SK-N-SH (cell line): ENCODE results near the gene MIOX. TPM values are rescaled to one million over a fixed set of nuclear protein-coding genes. Genes with fewer than 3 reads are reported as not detected.

Source experiments
- CTCF ChIA-PET: fragments of 300-600, 350-600 bp; formaldehyde crosslinking; extraction: SDS; loops from one replicate; lab custom pipeline; 2021; lab: Yijun Ruan, JAX
- POLR2A ChIA-PET: fragments of 350-600 bp; sonication (Branson Sonifier 250); formaldehyde crosslinking; extraction: SDS; loops from one replicate; lab custom pipeline; 2020; ENCODE audit warnings: antibody characterized with exemption, inconsistent platforms; lab: Yijun Ruan, JAX
- DNase-seq: peaks from one replicate; pipeline ENCODE4 v3.0.0; 2012
- H2AFZ ChIP-seq: fragments of 200-600 bp; sonication (generic); 2 replicates; pipeline ENCODE4 v1.8.1; 2016; ENCODE audit warnings: antibody characterized with exemption, mild to moderate bottlenecking, low read depth
- H3F3A ChIP-seq: fragments of 200-600 bp; sonication (generic); replicated peaks from 2 replicates; pipeline ENCODE3; 2016; ENCODE audit warnings: antibody characterized with exemption, mild to moderate bottlenecking; ENCODE audit not compliant: insufficient read depth
- H3K27ac ChIP-seq, 2 experiments: fragments of 200-500 bp in 1 of 2; fragments of 200-600 bp in 1 of 2; sonication (Bioruptor generic) in 1 of 2; sonication (generic), shearing (Covaris generic) in 1 of 2; 2 replicates each; pipeline versions ENCODE4 v1.5.1 to v1.6.1; 2014 to 2016; ENCODE audit warnings: low read depth in 2 of 2, inconsistent platforms in 1 of 2, low read length in 1 of 2, mild to moderate bottlenecking in 1 of 2, mixed read lengths in 1 of 2
- H3K27me3 ChIP-seq: fragments of 200-600 bp; sonication (generic), shearing (Covaris generic); 2 replicates; pipeline ENCODE4 v1.6.1; 2016; ENCODE audit warnings: mixed run types; ENCODE audit not compliant: insufficient read depth
- H3K36me3 ChIP-seq, 2 experiments: fragments of 200-500 bp in 1 of 2; fragments of 200-600 bp in 1 of 2; sonication (Bioruptor generic) in 1 of 2; sonication (generic) in 1 of 2; replicated peaks in 1 of 2; 2 replicates each; pipeline versions ENCODE3 to v1.5.1; 2014 to 2016; ENCODE audit warnings: low read length in 1 of 2, mild to moderate bottlenecking in 1 of 2; ENCODE audit not compliant: insufficient read depth in 2 of 2, control insufficient read depth in 1 of 2
- H3K4me1 ChIP-seq, 2 experiments: fragments of 200-500 bp in 1 of 2; fragments of 200-600 bp in 1 of 2; sonication (Bioruptor generic) in 1 of 2; sonication (generic), shearing (Covaris generic) in 1 of 2; 2 replicates each; pipeline versions ENCODE4 v1.5.1 to v1.6.1; 2014 to 2016; ENCODE audit warnings: low read depth in 1 of 2, low read length in 1 of 2, mixed run types in 1 of 2; ENCODE audit not compliant: insufficient read depth in 2 of 2, control insufficient read depth in 1 of 2
- H3K4me2 ChIP-seq: fragments of 200-600 bp; sonication (generic), shearing (Covaris generic); 2 replicates; pipeline ENCODE4 v1.6.1; 2017; ENCODE audit warnings: mixed run types
- H3K4me3 ChIP-seq, 2 experiments: fragments of 200-500 bp in 1 of 2; fragments of 200-600 bp in 1 of 2; sonication (Bioruptor generic) in 1 of 2; sonication (generic), shearing (Covaris generic) in 1 of 2; 2 replicates each; pipeline versions ENCODE4 v1.5.1 to v1.8.1; 2014 to 2016; ENCODE audit warnings: low read depth in 2 of 2, inconsistent platforms in 1 of 2, low read length in 1 of 2, mild to moderate bottlenecking in 1 of 2, mixed read lengths in 1 of 2, moderate library complexity in 1 of 2
- H3K79me2 ChIP-seq: fragments of 200-600 bp; sonication (generic); 2 replicates; pipeline ENCODE4 v1.8.1; 2017; ENCODE audit warnings: mild to moderate bottlenecking; ENCODE audit not compliant: insufficient read depth
- H3K9ac ChIP-seq: fragments of 200-600 bp; sonication (generic); 2 replicates; pipeline ENCODE4 v1.6.1; 2017; ENCODE audit warnings: mixed run types
- H3K9me2 ChIP-seq: fragments of 200-600 bp; sonication (generic); 2 replicates; pipeline ENCODE4 v1.6.1; 2017; ENCODE audit warnings: mixed run types
- H3K9me3 ChIP-seq: fragments of 200-600 bp; sonication (generic); 2 replicates; pipeline ENCODE4 v1.6.1; 2017; ENCODE audit warnings: mixed run types, mild to moderate bottlenecking, moderate library complexity
- H4K20me1 ChIP-seq: fragments of 200-600 bp; sonication (generic); 2 replicates; pipeline ENCODE4 v1.6.1; 2017; ENCODE audit warnings: mild to moderate bottlenecking, mixed run types; ENCODE audit not compliant: insufficient read depth
- CHD2 ChIP-seq: fragments of 150-350 bp; IDR thresholded peaks from 2 replicates; pipeline ENCODE4 v1.6.1; 2018; ENCODE audit warnings: low read length; ENCODE audit not compliant: partially characterized antibody
- ELF1 ChIP-seq: IDR thresholded peaks from 2 replicates; pipeline ENCODE4 v1.4.0; 2012
- EP300 ChIP-seq, 2 experiments: IDR thresholded peaks; 2 replicates each; pipeline versions ENCODE4 v1.4.0 to v1.6.1; 2012; ENCODE audit warnings: borderline replicate concordance in 1 of 2, low read depth in 1 of 2, low read length in 1 of 2
- FOXJ3 ChIP-seq: sonication (generic); formaldehyde crosslinking; IDR thresholded peaks from 2 replicates; pipeline ENCODE4 v1.5.1; 2020; ENCODE audit warnings: mild to moderate bottlenecking, missing genetic modification reagents
- MAX ChIP-seq: IDR thresholded peaks from 2 replicates; pipeline ENCODE4 v1.4.0; 2012; ENCODE audit warnings: low read depth
- NFIC ChIP-seq: IDR thresholded peaks from 2 replicates; pipeline ENCODE4 v1.4.0; 2012; ENCODE audit warnings: borderline replicate concordance
- NRF1 ChIP-seq: IDR thresholded peaks from 2 replicates; pipeline ENCODE4 v1.6.1; 2012; ENCODE audit warnings: low read depth, mild to moderate bottlenecking, low read length
- POLR2AphosphoS5 ChIP-seq: IDR thresholded peaks from 2 replicates; pipeline ENCODE4 v1.6.1; 2012; ENCODE audit warnings: low read depth, low read length
- RAD21 ChIP-seq: IDR thresholded peaks from 2 replicates; pipeline ENCODE4 v1.6.1; 2012; ENCODE audit warnings: mild to moderate bottlenecking, low read length
- RCOR1 ChIP-seq: fragments of 150-350 bp; IDR thresholded peaks from 2 replicates; pipeline ENCODE4 v1.6.1; 2017; ENCODE audit warnings: antibody characterized with exemption, low read length
- RFX5 ChIP-seq: IDR thresholded peaks from 2 replicates; pipeline ENCODE4 v1.6.1; 2012; ENCODE audit warnings: mild to moderate bottlenecking, improper control_type of control experiment, low read length
- RXRA ChIP-seq: IDR thresholded peaks from 2 replicates; pipeline ENCODE4 v1.4.0; 2012; ENCODE audit warnings: low read depth, mild to moderate bottlenecking, borderline replicate concordance
- SIN3A ChIP-seq: IDR thresholded peaks from 2 replicates; pipeline ENCODE4 v1.6.1; 2012; ENCODE audit warnings: low read depth, mild to moderate bottlenecking, low read length, moderate library complexity, borderline replicate concordance
- TCF12 ChIP-seq: IDR thresholded peaks from 2 replicates; pipeline ENCODE4 v1.4.0; 2012
- YY1 ChIP-seq: IDR thresholded peaks from 2 replicates; pipeline ENCODE4 v1.4.0; 2012; ENCODE audit warnings: low read depth, mild to moderate bottlenecking
- WGBS: methylation state at CpG from one replicate; pipeline ENCODE4 v1.1.6; 2017; ENCODE audit warnings: low lambda C conversion rate; 5-methylcytosine and 5-hydroxymethylcytosine counted together
- polyA plus RNA-seq, 3 experiments: library from polyadenylated mRNA; depleted of rRNA; stranded (reverse); fragments of >200 nt; gene quantifications; 2 replicates each; pipeline ENCODE4 v1.2.3, GENCODE V29; 2012
- TF ChIP-seq, protein P1 (sequence below): fragments of 150-350 bp; IDR thresholded peaks from 2 replicates; pipeline ENCODE4 v1.6.1; 2017; ENCODE audit warnings: antibody characterized with exemption, low read length, low read depth, borderline replicate concordance
- TF ChIP-seq, protein P2 (sequence below): fragments of 200-600 bp; sonication (generic); IDR thresholded peaks from 2 replicates; pipeline ENCODE4 v1.6.1; 2017; ENCODE audit warnings: antibody characterized with exemption, mild to moderate bottlenecking, moderate library complexity

MIOX gene
- polyA plus RNA-seq, 1 of the 3 experiments (the other 2 are of a cell fraction), result 0.05 TPM

DNA sequence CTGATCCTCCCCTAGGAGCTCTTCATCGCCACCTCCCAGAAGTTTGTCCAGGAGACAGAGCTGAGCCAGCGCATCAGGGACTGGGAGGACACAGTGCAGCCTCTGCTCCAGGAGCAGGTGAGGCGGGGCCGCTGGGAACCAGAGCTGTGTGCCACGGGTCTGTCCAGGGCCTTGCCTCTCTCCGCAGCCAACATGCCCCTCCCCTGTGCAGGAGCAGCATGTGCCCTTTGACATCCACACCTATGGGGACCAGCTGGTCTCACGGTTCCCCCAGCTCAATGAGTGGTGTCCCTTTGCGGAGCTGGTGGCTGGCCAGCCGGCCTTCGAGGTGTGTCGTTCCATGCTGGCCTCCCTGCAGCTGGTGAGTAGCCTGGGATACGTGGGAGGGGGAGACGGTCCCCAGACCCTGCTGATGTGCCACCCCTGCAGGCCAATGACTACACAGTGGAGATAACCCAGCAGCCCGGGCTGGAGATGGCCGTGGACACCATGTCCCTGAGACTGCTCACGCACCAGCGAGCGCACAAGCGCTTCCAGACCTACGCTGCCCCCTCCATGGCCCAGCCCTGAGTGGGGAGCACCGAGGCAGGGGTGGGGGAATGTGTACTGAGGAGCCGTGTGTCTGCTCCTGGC is 36.3 kb downstream of the MIOX start:
- H3K9ac ChIP-seq, result no peak overlapping the region
- H3K9me3 ChIP-seq, result no peaks in the 10 kb centered on the region
- no peaks in the 10 kb centered on the region for H3K9me2 ChIP-seq
- WGBS, result 80% methylated on average over 3 of the region's 22 CpGs
- no peaks in the 10 kb centered on the region for H3K27me3 ChIP-seq
- peaks cover 7 to 24% of the 10 kb centered on the region in 2 experiments; a peak in 2 of 4 replicates for H3K4me1 ChIP-seq
- POLR2A ChIA-PET, result no interaction called here
- no peak overlapping the region for H3K4me3 ChIP-seq
- no peak overlapping the region for H2AFZ ChIP-seq
- CTCF ChIA-PET, result interaction anchor here (2.5 to 3.4 kb wide), 2 partner anchors 25 to 42 kb away, joined by 6 to 53 read pairs; partner anchors contain the start of gene SYCE3
- H4K20me1 ChIP-seq, result peaks cover 8% of the 10 kb centered on the region; the same call in 1 of the 2 replicates
- H3K79me2 ChIP-seq, result peaks cover 18% of the 10 kb centered on the region
- H3K4me2 ChIP-seq, result no peak overlapping the region
- TF ChIP-seq RCOR1 (no peak), RAD21 (no peak), MAX (no peak)
- TF ChIP-seq, protein P1, sequence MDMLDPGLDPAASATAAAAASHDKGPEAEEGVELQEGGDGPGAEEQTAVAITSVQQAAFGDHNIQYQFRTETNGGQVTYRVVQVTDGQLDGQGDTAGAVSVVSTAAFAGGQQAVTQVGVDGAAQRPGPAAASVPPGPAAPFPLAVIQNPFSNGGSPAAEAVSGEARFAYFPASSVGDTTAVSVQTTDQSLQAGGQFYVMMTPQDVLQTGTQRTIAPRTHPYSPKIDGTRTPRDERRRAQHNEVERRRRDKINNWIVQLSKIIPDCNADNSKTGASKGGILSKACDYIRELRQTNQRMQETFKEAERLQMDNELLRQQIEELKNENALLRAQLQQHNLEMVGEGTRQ, result no peak
- no peak overlapping the region for H3K27ac ChIP-seq
- H3F3A ChIP-seq, result peaks cover 11% of the 10 kb centered on the region
- H3K36me3 ChIP-seq, result peaks cover 7 to 44% of the 10 kb centered on the region in 2 experiments
- DNase-seq, result no peak

DNA sequence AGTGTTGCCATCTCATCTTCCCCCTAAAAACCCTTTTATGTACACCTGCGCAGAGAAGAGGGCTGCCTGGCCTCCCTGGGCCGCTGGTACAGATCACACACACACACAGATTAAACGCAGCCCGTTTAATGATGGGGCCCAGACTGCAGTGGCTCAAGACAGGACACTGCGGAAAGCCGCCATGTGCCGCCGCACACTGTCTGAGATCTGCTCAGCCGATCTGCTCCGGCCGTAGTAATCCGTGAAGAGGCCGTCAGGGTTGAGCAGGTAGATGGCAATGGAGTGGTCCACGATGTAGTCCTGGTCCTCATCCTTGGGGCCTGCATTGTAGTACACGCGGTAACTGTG is 36.8 kb downstream of the MIOX start:
- Histone ChIP-seq H3K79me2 (peaks cover 18% of the 10 kb centered on the region), H3K36me3 (peaks cover 7 to 39% of the 10 kb centered on the region in 2 experiments), H3K9me3 (no peaks in the 10 kb centered on the region), H3K4me2 (no peak overlapping the region; the same call in 1 of the 2 replicates), H4K20me1 (peaks cover 8% of the 10 kb centered on the region; the same call in 1 of the 2 replicates), H3K27ac (no peak overlapping the region), H3F3A (peaks cover 16% of the 10 kb centered on the region), H3K27me3 (no peaks in the 10 kb centered on the region), H3K4me3 (no peak overlapping the region), H2AFZ (no peak overlapping the region), H3K9ac (no peak overlapping the region), H3K9me2 (no peaks in the 10 kb centered on the region), H3K4me1 (peaks cover 7 to 24% of the 10 kb centered on the region in 2 experiments; a peak in 2 of 4 replicates)
- 93% methylated on average over 16 of the region's 16 CpGs for WGBS
- ChIA-PET CTCF (interaction anchor here (0.7 to 3.4 kb wide), 3 partner anchors 25 to 48 kb away, joined by 3 to 53 read pairs (median 6); partner anchors contain the start of gene SYCE3), POLR2A (no interaction called here)
- DNase-seq, result no peak
- TF ChIP-seq YY1, result no peak
- TF ChIP-seq RCOR1, result no peak
- TF ChIP-seq RAD21, result no peak
- no peak for TF ChIP-seq CHD2
- TF ChIP-seq RXRA, result no peak
- no peak for TF ChIP-seq POLR2AphosphoS5
- TF ChIP-seq, protein P2, sequence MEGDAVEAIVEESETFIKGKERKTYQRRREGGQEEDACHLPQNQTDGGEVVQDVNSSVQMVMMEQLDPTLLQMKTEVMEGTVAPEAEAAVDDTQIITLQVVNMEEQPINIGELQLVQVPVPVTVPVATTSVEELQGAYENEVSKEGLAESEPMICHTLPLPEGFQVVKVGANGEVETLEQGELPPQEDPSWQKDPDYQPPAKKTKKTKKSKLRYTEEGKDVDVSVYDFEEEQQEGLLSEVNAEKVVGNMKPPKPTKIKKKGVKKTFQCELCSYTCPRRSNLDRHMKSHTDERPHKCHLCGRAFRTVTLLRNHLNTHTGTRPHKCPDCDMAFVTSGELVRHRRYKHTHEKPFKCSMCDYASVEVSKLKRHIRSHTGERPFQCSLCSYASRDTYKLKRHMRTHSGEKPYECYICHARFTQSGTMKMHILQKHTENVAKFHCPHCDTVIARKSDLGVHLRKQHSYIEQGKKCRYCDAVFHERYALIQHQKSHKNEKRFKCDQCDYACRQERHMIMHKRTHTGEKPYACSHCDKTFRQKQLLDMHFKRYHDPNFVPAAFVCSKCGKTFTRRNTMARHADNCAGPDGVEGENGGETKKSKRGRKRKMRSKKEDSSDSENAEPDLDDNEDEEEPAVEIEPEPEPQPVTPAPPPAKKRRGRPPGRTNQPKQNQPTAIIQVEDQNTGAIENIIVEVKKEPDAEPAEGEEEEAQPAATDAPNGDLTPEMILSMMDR, result no peak
- TF ChIP-seq NRF1, result no peak
- TF ChIP-seq NFIC, result no peak
- TF ChIP-seq RFX5, result no peak
- no peak for TF ChIP-seq EP300 (IDR thresholded peaks at IDR 0.05; ENCODE audit: borderline replicate concordance in 1 of 2, low read depth in 1 of 2, low read length in 1 of 2)
- TF ChIP-seq SIN3A, result no peak
- TF ChIP-seq, protein P1, result no peak
- TF ChIP-seq TCF12, result no peak
- TF ChIP-seq FOXJ3 (CRISPR knock-in tag), result no peak
- TF ChIP-seq ELF1, result no peak
